Retinal pigment epithelial cell (primary cell): ENCODE results near the gene HIC1.

Source experiments
- DNase-seq: peaks from one replicate; pipeline ENCODE4 v3.0.0-alpha.2; 2010; ENCODE audit warnings: low read depth
- H3K4me3 ChIP-seq: 2 replicates; pipeline ENCODE4 v1.5.1; 2011; ENCODE audit warnings: mild to moderate bottlenecking, low read length, control low read depth, moderate library complexity
- TF ChIP-seq, protein P1 (sequence below): conservative IDR thresholded peaks from 2 replicates; pipeline ENCODE4 v1.5.1; 2011; ENCODE audit warnings: low read depth, low read length, control low read depth, inconsistent platforms

Gene HIC1

GRCh38 chr17:2084766-2085647, 30.1 kb downstream of the HIC1 start:
- TF ChIP-seq, protein P1, sequence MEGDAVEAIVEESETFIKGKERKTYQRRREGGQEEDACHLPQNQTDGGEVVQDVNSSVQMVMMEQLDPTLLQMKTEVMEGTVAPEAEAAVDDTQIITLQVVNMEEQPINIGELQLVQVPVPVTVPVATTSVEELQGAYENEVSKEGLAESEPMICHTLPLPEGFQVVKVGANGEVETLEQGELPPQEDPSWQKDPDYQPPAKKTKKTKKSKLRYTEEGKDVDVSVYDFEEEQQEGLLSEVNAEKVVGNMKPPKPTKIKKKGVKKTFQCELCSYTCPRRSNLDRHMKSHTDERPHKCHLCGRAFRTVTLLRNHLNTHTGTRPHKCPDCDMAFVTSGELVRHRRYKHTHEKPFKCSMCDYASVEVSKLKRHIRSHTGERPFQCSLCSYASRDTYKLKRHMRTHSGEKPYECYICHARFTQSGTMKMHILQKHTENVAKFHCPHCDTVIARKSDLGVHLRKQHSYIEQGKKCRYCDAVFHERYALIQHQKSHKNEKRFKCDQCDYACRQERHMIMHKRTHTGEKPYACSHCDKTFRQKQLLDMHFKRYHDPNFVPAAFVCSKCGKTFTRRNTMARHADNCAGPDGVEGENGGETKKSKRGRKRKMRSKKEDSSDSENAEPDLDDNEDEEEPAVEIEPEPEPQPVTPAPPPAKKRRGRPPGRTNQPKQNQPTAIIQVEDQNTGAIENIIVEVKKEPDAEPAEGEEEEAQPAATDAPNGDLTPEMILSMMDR, result no peak
- H3K4me3 ChIP-seq, result no peak overlapping the region

DNA sequence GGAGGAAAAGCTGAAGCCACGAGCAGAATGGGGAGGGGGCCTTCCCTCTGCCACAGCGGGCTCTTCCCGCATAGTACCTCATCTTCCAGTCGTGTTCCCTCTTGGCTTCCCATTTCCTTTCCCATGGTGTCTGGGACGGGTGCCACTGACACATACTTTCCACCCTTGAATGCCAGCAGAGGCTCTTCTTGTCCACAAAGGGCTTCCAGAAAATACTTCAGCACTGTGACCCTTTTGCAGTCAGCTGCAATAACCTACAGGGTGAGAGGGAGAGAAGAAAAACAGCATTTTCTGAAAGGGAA, 30.7 kb downstream of the HIC1 start:
- no peak overlapping the region for H3K4me3 ChIP-seq
- DNase-seq, result no peak
- TF ChIP-seq, protein P1, result no peak

More at GRCh38 chr17:2084766-2085647, 30.1 kb downstream of the HIC1 start:
- DNase-seq, result no peak

GRCh38 chr17:2086306-2086705, 31.4 kb downstream of the HIC1 start:
- TF ChIP-seq, protein P1, result no peak
- no peak overlapping the region for H3K4me3 ChIP-seq
- DNase-seq, result no peak

- no peak for DNase-seq
- TF ChIP-seq, protein P1, result no peak
- no peak overlapping the region for H3K4me3 ChIP-seq
Observed at GRCh38 chr17:2087597-2088211, 32.8 kb downstream of the HIC1 start.

- no peak for DNase-seq
- no peak overlapping the region for H3K4me3 ChIP-seq
- TF ChIP-seq, protein P1, result no peak
Observed at GRCh38 chr17:2089021-2089422, 34.1 kb downstream of the HIC1 start.

- no peak overlapping the region for H3K4me3 ChIP-seq
- DNase-seq, result no peak
- TF ChIP-seq, protein P1, result no peak
Observed at GRCh38 chr17:2090210-2090641, 35.3 kb downstream of the HIC1 start.
